Upper lobe of left lung (tissue), 4 donors: ENCODE results near the gene GTF2A2.

Experiments
- POLR2AphosphoS5 ChIP-seq, 2 donors: sonication (generic); formaldehyde crosslinking; IDR thresholded peaks; one replicate each; pipeline ENCODE4 v1.5.1; 2017; ENCODE audit warnings: antibody characterized with exemption in 2 of 2
- TF ChIP-seq, protein P1 (sequence below), 6 experiments: fragments of 450-650 bp in 4 of 6; fragments of 200-600 bp in 2 of 6; sonication (generic) in 2 of 6; IDR thresholded peaks; one replicate each; pipeline ENCODE4 v1.5.1; 2016 to 2019; ENCODE audit warnings: antibody characterized with exemption in 6 of 6

DNA sequence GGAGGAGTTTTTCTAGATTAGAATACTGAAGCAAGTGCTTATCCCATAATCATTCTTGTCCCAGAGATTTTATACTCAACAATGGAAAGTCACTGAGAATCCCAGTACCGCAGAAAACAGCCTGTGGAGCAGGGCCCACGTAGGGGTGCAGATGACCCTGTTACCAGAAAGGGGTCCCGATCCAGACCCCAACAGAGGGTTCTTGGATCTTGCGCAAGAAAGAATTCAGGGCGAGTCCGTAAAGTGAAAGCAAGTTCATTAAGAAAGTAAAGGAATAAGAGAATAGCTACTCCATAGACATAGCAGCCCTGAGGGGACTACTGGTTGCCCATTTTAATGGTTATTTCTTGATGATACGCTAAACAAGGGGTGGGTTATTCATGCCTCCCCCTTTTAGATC is 43.2 kb downstream of the GTF2A2 start:
- TF ChIP-seq, protein P1, sequence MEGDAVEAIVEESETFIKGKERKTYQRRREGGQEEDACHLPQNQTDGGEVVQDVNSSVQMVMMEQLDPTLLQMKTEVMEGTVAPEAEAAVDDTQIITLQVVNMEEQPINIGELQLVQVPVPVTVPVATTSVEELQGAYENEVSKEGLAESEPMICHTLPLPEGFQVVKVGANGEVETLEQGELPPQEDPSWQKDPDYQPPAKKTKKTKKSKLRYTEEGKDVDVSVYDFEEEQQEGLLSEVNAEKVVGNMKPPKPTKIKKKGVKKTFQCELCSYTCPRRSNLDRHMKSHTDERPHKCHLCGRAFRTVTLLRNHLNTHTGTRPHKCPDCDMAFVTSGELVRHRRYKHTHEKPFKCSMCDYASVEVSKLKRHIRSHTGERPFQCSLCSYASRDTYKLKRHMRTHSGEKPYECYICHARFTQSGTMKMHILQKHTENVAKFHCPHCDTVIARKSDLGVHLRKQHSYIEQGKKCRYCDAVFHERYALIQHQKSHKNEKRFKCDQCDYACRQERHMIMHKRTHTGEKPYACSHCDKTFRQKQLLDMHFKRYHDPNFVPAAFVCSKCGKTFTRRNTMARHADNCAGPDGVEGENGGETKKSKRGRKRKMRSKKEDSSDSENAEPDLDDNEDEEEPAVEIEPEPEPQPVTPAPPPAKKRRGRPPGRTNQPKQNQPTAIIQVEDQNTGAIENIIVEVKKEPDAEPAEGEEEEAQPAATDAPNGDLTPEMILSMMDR (IDR thresholded peaks at IDR 0.05) = no peak
- no peak for TF ChIP-seq POLR2AphosphoS5 (IDR thresholded peaks at IDR 0.05)
